Measurements from ENCODE around the gene DMXL2.

DMXL2 gene

DNA sequence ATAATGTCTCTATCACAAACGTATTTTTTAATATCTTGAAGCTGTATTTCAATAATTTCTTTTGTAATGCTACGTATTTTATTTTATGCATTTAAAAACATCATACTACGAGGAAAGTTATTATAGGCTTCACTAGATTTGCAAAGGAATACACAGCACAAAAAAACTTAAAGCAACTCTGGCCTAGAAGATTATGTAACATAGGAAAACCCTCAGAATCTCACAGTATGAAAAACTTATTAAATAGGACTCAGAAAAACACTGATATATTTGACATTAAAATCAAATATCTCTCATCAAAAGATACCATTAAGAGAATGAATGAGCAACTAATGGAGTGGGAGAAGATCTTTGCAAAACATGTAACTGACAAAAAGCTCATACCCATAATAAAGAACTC is 63.7 kb downstream of the DMXL2 start:
- Histone ChIP-seq H3K27ac (ENCODE audit: extremely low read depth, low read depth, low read length) (no peak overlapping the region), H3K36me3 (ENCODE audit: control insufficient read depth in 2 of 2, insufficient read depth in 1 of 2, low read length in 2 of 2) (no peaks in the 10 kb centered on the region), H3K4me1 (ENCODE audit: control insufficient read depth, insufficient read depth, low read length) (no peaks in the 10 kb centered on the region), H3K4me3 (ENCODE audit: low read depth, low read length) (no peak overlapping the region), H3K9me3 (ENCODE audit: control insufficient read depth, insufficient read depth, low read depth, low read length) (no peaks in the 10 kb centered on the region)
- TF ChIP-seq YY1 (tag by site-specific recombination; IDR thresholded peaks at IDR 0.05) (no peak), ZNF391 (tag by site-specific recombination; IDR thresholded peaks at IDR 0.05; ENCODE audit: borderline replicate concordance, low read depth) (no peak), SCRT2 (tag by site-specific recombination; IDR thresholded peaks at IDR 0.05) (no peak)
- TF ChIP-seq, protein P1, sequence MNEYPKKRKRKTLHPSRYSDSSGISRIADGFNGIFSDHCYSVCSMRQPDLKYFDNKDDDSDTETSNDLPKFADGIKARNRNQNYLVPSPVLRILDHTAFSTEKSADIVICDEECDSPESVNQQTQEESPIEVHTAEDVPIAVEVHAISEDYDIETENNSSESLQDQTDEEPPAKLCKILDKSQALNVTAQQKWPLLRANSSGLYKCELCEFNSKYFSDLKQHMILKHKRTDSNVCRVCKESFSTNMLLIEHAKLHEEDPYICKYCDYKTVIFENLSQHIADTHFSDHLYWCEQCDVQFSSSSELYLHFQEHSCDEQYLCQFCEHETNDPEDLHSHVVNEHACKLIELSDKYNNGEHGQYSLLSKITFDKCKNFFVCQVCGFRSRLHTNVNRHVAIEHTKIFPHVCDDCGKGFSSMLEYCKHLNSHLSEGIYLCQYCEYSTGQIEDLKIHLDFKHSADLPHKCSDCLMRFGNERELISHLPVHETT (tag by site-specific recombination; IDR thresholded peaks at IDR 0.05): no peak
- TF ChIP-seq, protein P2, sequence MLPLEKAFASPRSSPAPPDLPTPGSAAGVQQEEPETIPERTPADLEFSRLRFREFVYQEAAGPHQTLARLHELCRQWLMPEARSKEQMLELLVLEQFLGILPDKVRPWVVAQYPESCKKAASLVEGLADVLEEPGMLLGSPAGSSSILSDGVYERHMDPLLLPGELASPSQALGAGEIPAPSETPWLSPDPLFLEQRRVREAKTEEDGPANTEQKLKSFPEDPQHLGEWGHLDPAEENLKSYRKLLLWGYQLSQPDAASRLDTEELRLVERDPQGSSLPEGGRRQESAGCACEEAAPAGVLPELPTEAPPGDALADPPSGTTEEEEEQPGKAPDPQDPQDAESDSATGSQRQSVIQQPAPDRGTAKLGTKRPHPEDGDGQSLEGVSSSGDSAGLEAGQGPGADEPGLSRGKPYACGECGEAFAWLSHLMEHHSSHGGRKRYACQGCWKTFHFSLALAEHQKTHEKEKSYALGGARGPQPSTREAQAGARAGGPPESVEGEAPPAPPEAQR (tag by site-specific recombination; IDR thresholded peaks at IDR 0.05): no peak
- ChIA-PET CTCF (interaction anchor here (0.7 kb wide), 1 partner anchor 72 kb away, joined by 4 read pairs; no protein-coding TSS in a partner anchor), POLR2A (no interaction called here)

DNA sequence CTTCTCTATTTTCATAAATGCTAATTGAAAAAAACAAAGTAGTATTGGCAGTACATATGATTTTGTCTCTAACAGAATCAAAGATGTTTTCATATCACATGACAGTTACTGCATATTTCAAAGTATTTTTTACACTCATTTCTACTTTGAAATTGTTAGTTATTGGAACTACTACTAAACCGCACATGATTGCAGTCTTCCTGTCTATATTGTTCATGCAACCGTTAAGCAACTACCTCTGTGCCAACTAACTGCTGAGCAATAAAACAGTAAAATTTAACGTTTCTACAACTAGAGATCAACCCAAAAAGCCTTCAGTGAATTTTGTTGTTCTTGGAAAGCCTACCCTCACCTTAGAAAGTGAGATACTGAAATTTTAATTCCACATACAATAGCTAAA is 64.2 kb downstream of the DMXL2 start:
- Histone ChIP-seq H3K36me3 (ENCODE audit: control insufficient read depth in 2 of 2, insufficient read depth in 1 of 2, low read length in 2 of 2) (no peaks in the 10 kb centered on the region), H3K27ac (ENCODE audit: extremely low read depth, low read depth, low read length) (no peak overlapping the region), H3K4me1 (ENCODE audit: control insufficient read depth, insufficient read depth, low read length) (no peaks in the 10 kb centered on the region), H3K9me3 (ENCODE audit: control insufficient read depth, insufficient read depth, low read depth, low read length) (no peaks in the 10 kb centered on the region), H3K4me3 (ENCODE audit: low read depth, low read length) (no peak overlapping the region)
- POLR2A ChIA-PET: no interaction called here
- TF ChIP-seq SCRT2 (tag by site-specific recombination; IDR thresholded peaks at IDR 0.05) (no peak), ZNF544 (tag by site-specific recombination; IDR thresholded peaks at IDR 0.05) (no peak), ZNF223 (tag by site-specific recombination; IDR thresholded peaks at IDR 0.05) (no peak), ZNF473 (tag by site-specific recombination; IDR thresholded peaks at IDR 0.05) (no peak), ZXDB (tag by site-specific recombination; IDR thresholded peaks at IDR 0.05) (no peak), GLIS1 (tag by site-specific recombination; IDR thresholded peaks at IDR 0.05) (no peak), MZF1 (tag by site-specific recombination; IDR thresholded peaks at IDR 0.05; ENCODE audit: borderline replicate concordance) (no peak), ZNF626 (tag by site-specific recombination; IDR thresholded peaks at IDR 0.05) (no peak), ZIC2 (tag by site-specific recombination; IDR thresholded peaks at IDR 0.05) (no peak)
- TF ChIP-seq, protein P3, sequence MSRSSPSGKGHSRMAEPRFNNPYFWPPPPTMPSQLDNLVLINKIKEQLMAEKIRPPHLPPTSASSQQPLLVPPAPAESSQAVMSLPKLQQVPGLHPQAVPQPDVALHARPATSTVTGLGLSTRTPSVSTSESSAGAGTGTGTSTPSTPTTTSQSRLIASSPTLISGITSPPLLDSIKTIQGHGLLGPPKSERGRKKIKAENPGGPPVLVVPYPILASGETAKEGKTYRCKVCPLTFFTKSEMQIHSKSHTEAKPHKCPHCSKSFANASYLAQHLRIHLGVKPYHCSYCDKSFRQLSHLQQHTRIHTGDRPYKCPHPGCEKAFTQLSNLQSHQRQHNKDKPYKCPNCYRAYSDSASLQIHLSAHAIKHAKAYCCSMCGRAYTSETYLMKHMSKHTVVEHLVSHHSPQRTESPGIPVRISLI (tag by site-specific recombination; IDR thresholded peaks at IDR 0.05): no peak
- TF ChIP-seq, protein P4, sequence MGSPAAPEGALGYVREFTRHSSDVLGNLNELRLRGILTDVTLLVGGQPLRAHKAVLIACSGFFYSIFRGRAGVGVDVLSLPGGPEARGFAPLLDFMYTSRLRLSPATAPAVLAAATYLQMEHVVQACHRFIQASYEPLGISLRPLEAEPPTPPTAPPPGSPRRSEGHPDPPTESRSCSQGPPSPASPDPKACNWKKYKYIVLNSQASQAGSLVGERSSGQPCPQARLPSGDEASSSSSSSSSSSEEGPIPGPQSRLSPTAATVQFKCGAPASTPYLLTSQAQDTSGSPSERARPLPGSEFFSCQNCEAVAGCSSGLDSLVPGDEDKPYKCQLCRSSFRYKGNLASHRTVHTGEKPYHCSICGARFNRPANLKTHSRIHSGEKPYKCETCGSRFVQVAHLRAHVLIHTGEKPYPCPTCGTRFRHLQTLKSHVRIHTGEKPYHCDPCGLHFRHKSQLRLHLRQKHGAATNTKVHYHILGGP (tag by site-specific recombination; IDR thresholded peaks at IDR 0.05): no peak
- TF ChIP-seq, protein P5, sequence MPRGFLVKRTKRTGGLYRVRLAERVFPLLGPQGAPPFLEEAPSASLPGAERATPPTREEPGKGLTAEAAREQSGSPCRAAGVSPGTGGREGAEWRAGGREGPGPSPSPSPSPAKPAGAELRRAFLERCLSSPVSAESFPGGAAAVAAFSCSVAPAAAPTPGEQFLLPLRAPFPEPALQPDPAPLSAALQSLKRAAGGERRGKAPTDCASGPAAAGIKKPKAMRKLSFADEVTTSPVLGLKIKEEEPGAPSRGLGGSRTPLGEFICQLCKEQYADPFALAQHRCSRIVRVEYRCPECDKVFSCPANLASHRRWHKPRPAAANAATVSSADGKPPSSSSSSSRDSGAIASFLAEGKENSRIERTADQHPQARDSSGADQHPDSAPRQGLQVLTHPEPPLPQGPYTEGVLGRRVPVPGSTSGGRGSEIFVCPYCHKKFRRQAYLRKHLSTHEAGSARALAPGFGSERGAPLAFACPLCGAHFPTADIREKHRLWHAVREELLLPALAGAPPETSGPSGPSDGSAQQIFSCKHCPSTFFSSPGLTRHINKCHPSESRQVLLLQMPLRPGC (tag by site-specific recombination; IDR thresholded peaks at IDR 0.05): no peak
- TF ChIP-seq, protein P6, sequence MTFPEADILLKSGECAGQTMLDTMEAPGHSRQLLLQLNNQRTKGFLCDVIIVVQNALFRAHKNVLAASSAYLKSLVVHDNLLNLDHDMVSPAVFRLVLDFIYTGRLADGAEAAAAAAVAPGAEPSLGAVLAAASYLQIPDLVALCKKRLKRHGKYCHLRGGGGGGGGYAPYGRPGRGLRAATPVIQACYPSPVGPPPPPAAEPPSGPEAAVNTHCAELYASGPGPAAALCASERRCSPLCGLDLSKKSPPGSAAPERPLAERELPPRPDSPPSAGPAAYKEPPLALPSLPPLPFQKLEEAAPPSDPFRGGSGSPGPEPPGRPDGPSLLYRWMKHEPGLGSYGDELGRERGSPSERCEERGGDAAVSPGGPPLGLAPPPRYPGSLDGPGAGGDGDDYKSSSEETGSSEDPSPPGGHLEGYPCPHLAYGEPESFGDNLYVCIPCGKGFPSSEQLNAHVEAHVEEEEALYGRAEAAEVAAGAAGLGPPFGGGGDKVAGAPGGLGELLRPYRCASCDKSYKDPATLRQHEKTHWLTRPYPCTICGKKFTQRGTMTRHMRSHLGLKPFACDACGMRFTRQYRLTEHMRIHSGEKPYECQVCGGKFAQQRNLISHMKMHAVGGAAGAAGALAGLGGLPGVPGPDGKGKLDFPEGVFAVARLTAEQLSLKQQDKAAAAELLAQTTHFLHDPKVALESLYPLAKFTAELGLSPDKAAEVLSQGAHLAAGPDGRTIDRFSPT (tag by site-specific recombination; IDR thresholded peaks at IDR 0.05): no peak
- TF ChIP-seq, protein P7, sequence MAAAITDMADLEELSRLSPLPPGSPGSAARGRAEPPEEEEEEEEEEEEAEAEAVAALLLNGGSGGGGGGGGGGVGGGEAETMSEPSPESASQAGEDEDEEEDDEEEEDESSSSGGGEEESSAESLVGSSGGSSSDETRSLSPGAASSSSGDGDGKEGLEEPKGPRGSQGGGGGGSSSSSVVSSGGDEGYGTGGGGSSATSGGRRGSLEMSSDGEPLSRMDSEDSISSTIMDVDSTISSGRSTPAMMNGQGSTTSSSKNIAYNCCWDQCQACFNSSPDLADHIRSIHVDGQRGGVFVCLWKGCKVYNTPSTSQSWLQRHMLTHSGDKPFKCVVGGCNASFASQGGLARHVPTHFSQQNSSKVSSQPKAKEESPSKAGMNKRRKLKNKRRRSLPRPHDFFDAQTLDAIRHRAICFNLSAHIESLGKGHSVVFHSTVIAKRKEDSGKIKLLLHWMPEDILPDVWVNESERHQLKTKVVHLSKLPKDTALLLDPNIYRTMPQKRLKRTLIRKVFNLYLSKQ (tag by site-specific recombination; IDR thresholded peaks at IDR 0.05; ENCODE audit: borderline replicate concordance): no peak
- CTCF ChIA-PET: interaction anchor here (0.7 kb wide), 1 partner anchor 72 kb away, joined by 4 read pairs; no protein-coding TSS in a partner anchor
